HEK293 (cell line): ENCODE results near the gene TIMM9.

Source experiments
- CTCF ChIA-PET: fragments of 350-600 bp; formaldehyde crosslinking; extraction: SDS; loops from one replicate; lab custom pipeline; 2021; ENCODE audit warnings: antibody characterized with exemption; lab: Yijun Ruan, JAX
- POLR2A ChIA-PET: fragments of 300-600 bp; formaldehyde crosslinking; extraction: SDS; loops from one replicate; lab custom pipeline; 2020; ENCODE audit warnings: antibody characterized with exemption, inconsistent platforms; lab: Yijun Ruan, JAX
- H3K27ac ChIP-seq: fragments of 200-500 bp; sonication (Bioruptor generic); 2 replicates; pipeline ENCODE4 v1.5.1; 2014; ENCODE audit warnings: low read depth, low read length, control low read depth, inconsistent platforms; ENCODE audit errors: extremely low read depth
- H3K36me3 ChIP-seq, 2 experiments: fragments of 200-500 bp in 1 of 2; sonication (Bioruptor generic) in 1 of 2; 1 replicate in 1 of 2; 2 replicates in 1 of 2; pipeline ENCODE4 v1.5.1; 2014 to 2017; ENCODE audit warnings: inconsistent platforms in 2 of 2, low read length in 2 of 2; ENCODE audit not compliant: control insufficient read depth in 2 of 2, insufficient read depth in 1 of 2
- H3K4me1 ChIP-seq: fragments of 200-500 bp; sonication (Bioruptor generic); 2 replicates; pipeline ENCODE4 v1.5.1; 2014; ENCODE audit warnings: mild to moderate bottlenecking, low read length, inconsistent platforms; ENCODE audit not compliant: control insufficient read depth, insufficient read depth
- H3K4me3 ChIP-seq: 2 replicates; pipeline ENCODE4 v1.5.1; 2011; ENCODE audit warnings: low read depth, mild to moderate bottlenecking, control low read depth, low read length, moderate library complexity
- H3K9me3 ChIP-seq: fragments of 200-500 bp; sonication (Bioruptor generic); 2 replicates; pipeline ENCODE4 v1.5.1; 2014; ENCODE audit warnings: low read depth, low read length, inconsistent platforms; ENCODE audit not compliant: control insufficient read depth, insufficient read depth
- FEZF1 ChIP-seq: fragments of 450-650 bp; formaldehyde crosslinking; IDR thresholded peaks from 2 replicates; pipeline ENCODE4 v1.5.1; 2016; ENCODE audit warnings: missing biosample characterization, missing genetic modification characterization
- GFI1B ChIP-seq: fragments of 450-650 bp; formaldehyde crosslinking; IDR thresholded peaks from 2 replicates; pipeline ENCODE4 v1.5.1; 2016; ENCODE audit warnings: missing biosample characterization, missing genetic modification characterization
- KLF8 ChIP-seq: fragments of 450-650 bp; formaldehyde crosslinking; IDR thresholded peaks from 2 replicates; pipeline ENCODE4 v1.5.1; 2016; ENCODE audit warnings: missing biosample characterization, missing genetic modification characterization
- SCRT1 ChIP-seq: fragments of 450-650 bp; formaldehyde crosslinking; IDR thresholded peaks from 2 replicates; pipeline ENCODE4 v1.5.1; 2016; ENCODE audit warnings: missing biosample characterization, missing genetic modification characterization, borderline replicate concordance
- SCRT2 ChIP-seq: fragments of 450-650 bp; formaldehyde crosslinking; IDR thresholded peaks from 2 replicates; pipeline ENCODE4 v1.5.1; 2016; ENCODE audit warnings: missing biosample characterization, missing genetic modification characterization
- TCF7L2 ChIP-seq: IDR thresholded peaks from 2 replicates; pipeline ENCODE4 v1.6.1; 2011; ENCODE audit warnings: low read depth, mild to moderate bottlenecking, inconsistent platforms, low read length, moderate library complexity, borderline replicate concordance
- TRIM28 ChIP-seq: IDR thresholded peaks from 2 replicates; pipeline ENCODE4 v1.6.1; 2011; ENCODE audit warnings: low read length, control low read depth, borderline replicate concordance
- ZBTB48 ChIP-seq: fragments of 450-650 bp; formaldehyde crosslinking; IDR thresholded peaks from 2 replicates; pipeline ENCODE4 v1.5.1; 2016; ENCODE audit warnings: missing biosample characterization, missing genetic modification characterization
- ZEB2 ChIP-seq: fragments of 450-650 bp; formaldehyde crosslinking; IDR thresholded peaks from 2 replicates; pipeline ENCODE4 v1.5.1; 2016; ENCODE audit warnings: missing biosample characterization, missing genetic modification characterization
- ZNF112 ChIP-seq: fragments of 450-650 bp; formaldehyde crosslinking; IDR thresholded peaks from 2 replicates; pipeline ENCODE4 v1.5.0; 2017; ENCODE audit warnings: missing biosample characterization, missing genetic modification characterization
- ZNF155 ChIP-seq: fragments of 450-650 bp; formaldehyde crosslinking; IDR thresholded peaks from 2 replicates; pipeline ENCODE4 v1.5.1; 2016; ENCODE audit warnings: missing biosample characterization, missing genetic modification characterization
- ZNF184 ChIP-seq: fragments of 450-650 bp; IDR thresholded peaks from 2 replicates; pipeline ENCODE4 v1.5.1; 2018; ENCODE audit warnings: missing biosample characterization, mild to moderate bottlenecking, missing genetic modification characterization
- ZNF214 ChIP-seq: fragments of 450-650 bp; formaldehyde crosslinking; IDR thresholded peaks from 2 replicates; pipeline ENCODE4 v1.5.1; 2017; ENCODE audit warnings: missing biosample characterization, mild to moderate bottlenecking, missing genetic modification characterization, borderline replicate concordance
- ZNF23 ChIP-seq: fragments of 450-650 bp; formaldehyde crosslinking; IDR thresholded peaks from 2 replicates; pipeline ENCODE4 v1.5.1; 2016; ENCODE audit warnings: missing biosample characterization, missing genetic modification characterization, borderline replicate concordance
- ZNF274 ChIP-seq, 2 experiments: fragments of 200-500 bp in 1 of 2; fragments of 450-650 bp in 1 of 2; sonication (Bioruptor generic) in 1 of 2; formaldehyde crosslinking in 1 of 2; IDR thresholded peaks; 2 replicates each; pipeline versions ENCODE4 v1.5.1 to v1.6.1; 2014 to 2016; ENCODE audit warnings: borderline replicate concordance in 1 of 2, inconsistent platforms in 1 of 2, low read length in 1 of 2, missing biosample characterization in 1 of 2, missing genetic modification characterization in 1 of 2
- ZNF341 ChIP-seq: fragments of 450-650 bp; formaldehyde crosslinking; IDR thresholded peaks from 2 replicates; pipeline ENCODE4; 2016; ENCODE audit warnings: low read depth, missing biosample characterization, missing genetic modification characterization
- ZNF391 ChIP-seq: fragments of 450-650 bp; formaldehyde crosslinking; IDR thresholded peaks from 2 replicates; pipeline ENCODE4 v1.5.1; 2016; ENCODE audit warnings: low read depth, missing biosample characterization, missing genetic modification characterization, borderline replicate concordance
- ZNF394 ChIP-seq: fragments of 450-650 bp; formaldehyde crosslinking; IDR thresholded peaks from 2 replicates; pipeline ENCODE4 v1.5.1; 2016; ENCODE audit warnings: missing biosample characterization, missing genetic modification characterization, mild to moderate bottlenecking, moderate library complexity, borderline replicate concordance
- ZNF426 ChIP-seq: fragments of 450-650 bp; formaldehyde crosslinking; IDR thresholded peaks from 2 replicates; pipeline ENCODE4 v1.5.1; 2017; ENCODE audit warnings: missing biosample characterization, missing genetic modification characterization, mild to moderate bottlenecking, inconsistent platforms, moderate library complexity
- ZNF529 ChIP-seq: fragments of 450-650 bp; formaldehyde crosslinking; IDR thresholded peaks from 2 replicates; pipeline ENCODE4 v1.5.1; 2017; ENCODE audit warnings: missing genetic modification characterization, missing biosample characterization; ENCODE audit not compliant: insufficient replicate concordance
- ZNF548 ChIP-seq: fragments of 450-650 bp; formaldehyde crosslinking; IDR thresholded peaks from 2 replicates; pipeline ENCODE4 v1.5.1; 2016; ENCODE audit warnings: missing biosample characterization, missing genetic modification characterization
- ZNF571 ChIP-seq: fragments of 450-650 bp; formaldehyde crosslinking; IDR thresholded peaks from 2 replicates; pipeline ENCODE4 v1.5.0; 2017; ENCODE audit warnings: missing biosample characterization, missing genetic modification characterization
- ZNF624 ChIP-seq: fragments of 450-650 bp; formaldehyde crosslinking; IDR thresholded peaks from 2 replicates; pipeline ENCODE4 v1.5.1; 2017; ENCODE audit warnings: missing biosample characterization, missing genetic modification characterization
- ZNF654 ChIP-seq: fragments of 450-650 bp; formaldehyde crosslinking; IDR thresholded peaks from 2 replicates; pipeline ENCODE4 v1.5.1; 2016; ENCODE audit warnings: low read depth, missing biosample characterization, missing genetic modification characterization
- ZNF658 ChIP-seq: fragments of 450-650 bp; formaldehyde crosslinking; IDR thresholded peaks from 2 replicates; pipeline ENCODE4; 2016; ENCODE audit warnings: missing biosample characterization, missing genetic modification characterization
- ZNF76 ChIP-seq: fragments of 450-650 bp; formaldehyde crosslinking; IDR thresholded peaks from 2 replicates; pipeline ENCODE4; 2016; ENCODE audit warnings: low read depth, missing biosample characterization, missing genetic modification characterization, borderline replicate concordance
- ZNF776 ChIP-seq: fragments of 450-650 bp; formaldehyde crosslinking; IDR thresholded peaks from 2 replicates; pipeline ENCODE4 v1.5.0; 2017; ENCODE audit warnings: missing biosample characterization, missing genetic modification characterization, borderline replicate concordance
- TF ChIP-seq, protein P1 (sequence below): fragments of 450-650 bp; formaldehyde crosslinking; IDR thresholded peaks from 2 replicates; pipeline ENCODE4 v1.5.1; 2016; ENCODE audit warnings: missing biosample characterization, missing genetic modification characterization
- TF ChIP-seq, protein P2 (sequence below): fragments of 450-650 bp; formaldehyde crosslinking; IDR thresholded peaks from 2 replicates; pipeline ENCODE4 v1.5.1; 2016; ENCODE audit warnings: missing biosample characterization, missing genetic modification characterization, borderline replicate concordance

Gene TIMM9

DNA sequence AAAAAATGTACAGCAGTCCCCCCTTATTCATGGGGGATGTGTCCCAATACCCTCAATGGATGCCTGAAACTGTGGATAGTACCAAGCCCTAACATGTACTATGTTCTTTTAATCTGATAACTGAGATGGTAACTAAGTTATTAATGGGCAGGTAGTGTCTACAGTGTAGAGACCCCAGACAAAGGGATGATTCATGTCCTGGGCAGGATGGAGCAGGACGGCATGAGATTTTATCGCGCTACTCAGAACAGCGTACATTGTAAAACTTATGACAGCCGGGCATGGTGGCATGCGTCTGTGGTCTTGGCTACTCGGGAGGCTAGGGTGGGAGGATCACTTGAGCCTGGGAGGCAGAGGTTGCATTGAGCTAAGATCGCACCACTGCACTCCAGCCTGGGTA lies 37.3 kb upstream of the TIMM9 start:
- no peaks in the 10 kb centered on the region for H3K9me3 ChIP-seq
- H3K36me3 ChIP-seq, result peaks cover 13 to 46% of the 10 kb centered on the region in 2 experiments; a peak in 2 of 3 replicates
- TF ChIP-seq ZNF654 (tag by site-specific recombination) (no peak), ZNF274 (IDR thresholded peaks at IDR 0.05; ENCODE audit: low read length) (no peak), ZNF274 (tag by site-specific recombination; IDR thresholded peaks at IDR 0.05; ENCODE audit: borderline replicate concordance) (no peak), ZNF776 (tag by site-specific recombination) (no peak), KLF8 (tag by site-specific recombination) (no peak), ZNF624 (tag by site-specific recombination) (no peak), ZEB2 (tag by site-specific recombination) (no peak), ZNF426 (tag by site-specific recombination) (no peak), ZNF184 (tag by site-specific recombination) (no peak), ZNF529 (tag by site-specific recombination) (no peak), TRIM28 (no peak), ZNF658 (tag by site-specific recombination) (no peak), FEZF1 (tag by site-specific recombination) (no peak), ZNF112 (tag by site-specific recombination) (no peak)
- TF ChIP-seq, all 188 proteins: peak for 0
- H3K4me1 ChIP-seq, result 0 out of 2 replicates have a peak, but pooled peaks cover 3% of the 10 kb centered on the region
- H3K27ac ChIP-seq, result no peak overlapping the region
- CTCF ChIA-PET, result no interaction called here
- H3K4me3 ChIP-seq, result no peak overlapping the region
- POLR2A ChIA-PET, result no interaction called here

DNA sequence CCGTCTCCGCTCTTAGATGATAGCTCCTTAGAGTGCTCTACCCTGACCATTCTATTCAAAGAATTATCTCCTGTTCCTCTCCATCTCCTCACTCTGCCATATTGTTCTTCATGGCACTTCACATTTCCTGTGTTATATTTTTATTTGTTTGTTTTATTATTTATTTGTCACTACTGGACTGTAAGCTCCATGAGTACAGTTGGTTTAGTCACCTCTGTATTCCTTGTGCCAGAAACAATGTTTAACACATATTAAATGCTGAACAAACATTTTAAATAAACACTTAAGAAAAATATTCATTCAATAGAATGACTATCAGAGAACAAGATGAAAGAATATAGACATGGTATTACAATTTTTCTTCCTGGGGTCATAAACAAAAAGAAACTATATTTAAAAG lies 35.8 kb upstream of the TIMM9 start:
- CTCF ChIA-PET, result no interaction called here
- POLR2A ChIA-PET, result no interaction called here
- Histone ChIP-seq H3K36me3 (peaks cover 23 to 35% of the 10 kb centered on the region in 2 experiments), H3K4me1 (0 out of 2 replicates have a peak, but pooled peaks cover 3% of the 10 kb centered on the region), H3K9me3 (no peaks in the 10 kb centered on the region), H3K27ac (no peak overlapping the region), H3K4me3 (no peak overlapping the region)
- TF ChIP-seq ZNF214 (tag by site-specific recombination) (no peak), TCF7L2 (no peak), SCRT1 (tag by site-specific recombination) (no peak), ZNF571 (tag by site-specific recombination) (no peak), ZNF394 (no peak), ZNF155 (tag by site-specific recombination) (no peak), FEZF1 (tag by site-specific recombination) (no peak), SCRT2 (no peak), ZNF23 (tag by site-specific recombination) (no peak), GFI1B (tag by site-specific recombination) (no peak), ZNF391 (tag by site-specific recombination) (no peak), ZNF76 (tag by site-specific recombination) (no peak), ZNF184 (tag by site-specific recombination) (no peak), ZNF548 (tag by site-specific recombination) (no peak), ZBTB48 (no peak), KLF8 (tag by site-specific recombination) (no peak), ZNF341 (tag by site-specific recombination) (no peak)
- TF ChIP-seq, protein P1, sequence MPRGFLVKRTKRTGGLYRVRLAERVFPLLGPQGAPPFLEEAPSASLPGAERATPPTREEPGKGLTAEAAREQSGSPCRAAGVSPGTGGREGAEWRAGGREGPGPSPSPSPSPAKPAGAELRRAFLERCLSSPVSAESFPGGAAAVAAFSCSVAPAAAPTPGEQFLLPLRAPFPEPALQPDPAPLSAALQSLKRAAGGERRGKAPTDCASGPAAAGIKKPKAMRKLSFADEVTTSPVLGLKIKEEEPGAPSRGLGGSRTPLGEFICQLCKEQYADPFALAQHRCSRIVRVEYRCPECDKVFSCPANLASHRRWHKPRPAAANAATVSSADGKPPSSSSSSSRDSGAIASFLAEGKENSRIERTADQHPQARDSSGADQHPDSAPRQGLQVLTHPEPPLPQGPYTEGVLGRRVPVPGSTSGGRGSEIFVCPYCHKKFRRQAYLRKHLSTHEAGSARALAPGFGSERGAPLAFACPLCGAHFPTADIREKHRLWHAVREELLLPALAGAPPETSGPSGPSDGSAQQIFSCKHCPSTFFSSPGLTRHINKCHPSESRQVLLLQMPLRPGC (tag by site-specific recombination), result no peak
- TF ChIP-seq, protein P2, sequence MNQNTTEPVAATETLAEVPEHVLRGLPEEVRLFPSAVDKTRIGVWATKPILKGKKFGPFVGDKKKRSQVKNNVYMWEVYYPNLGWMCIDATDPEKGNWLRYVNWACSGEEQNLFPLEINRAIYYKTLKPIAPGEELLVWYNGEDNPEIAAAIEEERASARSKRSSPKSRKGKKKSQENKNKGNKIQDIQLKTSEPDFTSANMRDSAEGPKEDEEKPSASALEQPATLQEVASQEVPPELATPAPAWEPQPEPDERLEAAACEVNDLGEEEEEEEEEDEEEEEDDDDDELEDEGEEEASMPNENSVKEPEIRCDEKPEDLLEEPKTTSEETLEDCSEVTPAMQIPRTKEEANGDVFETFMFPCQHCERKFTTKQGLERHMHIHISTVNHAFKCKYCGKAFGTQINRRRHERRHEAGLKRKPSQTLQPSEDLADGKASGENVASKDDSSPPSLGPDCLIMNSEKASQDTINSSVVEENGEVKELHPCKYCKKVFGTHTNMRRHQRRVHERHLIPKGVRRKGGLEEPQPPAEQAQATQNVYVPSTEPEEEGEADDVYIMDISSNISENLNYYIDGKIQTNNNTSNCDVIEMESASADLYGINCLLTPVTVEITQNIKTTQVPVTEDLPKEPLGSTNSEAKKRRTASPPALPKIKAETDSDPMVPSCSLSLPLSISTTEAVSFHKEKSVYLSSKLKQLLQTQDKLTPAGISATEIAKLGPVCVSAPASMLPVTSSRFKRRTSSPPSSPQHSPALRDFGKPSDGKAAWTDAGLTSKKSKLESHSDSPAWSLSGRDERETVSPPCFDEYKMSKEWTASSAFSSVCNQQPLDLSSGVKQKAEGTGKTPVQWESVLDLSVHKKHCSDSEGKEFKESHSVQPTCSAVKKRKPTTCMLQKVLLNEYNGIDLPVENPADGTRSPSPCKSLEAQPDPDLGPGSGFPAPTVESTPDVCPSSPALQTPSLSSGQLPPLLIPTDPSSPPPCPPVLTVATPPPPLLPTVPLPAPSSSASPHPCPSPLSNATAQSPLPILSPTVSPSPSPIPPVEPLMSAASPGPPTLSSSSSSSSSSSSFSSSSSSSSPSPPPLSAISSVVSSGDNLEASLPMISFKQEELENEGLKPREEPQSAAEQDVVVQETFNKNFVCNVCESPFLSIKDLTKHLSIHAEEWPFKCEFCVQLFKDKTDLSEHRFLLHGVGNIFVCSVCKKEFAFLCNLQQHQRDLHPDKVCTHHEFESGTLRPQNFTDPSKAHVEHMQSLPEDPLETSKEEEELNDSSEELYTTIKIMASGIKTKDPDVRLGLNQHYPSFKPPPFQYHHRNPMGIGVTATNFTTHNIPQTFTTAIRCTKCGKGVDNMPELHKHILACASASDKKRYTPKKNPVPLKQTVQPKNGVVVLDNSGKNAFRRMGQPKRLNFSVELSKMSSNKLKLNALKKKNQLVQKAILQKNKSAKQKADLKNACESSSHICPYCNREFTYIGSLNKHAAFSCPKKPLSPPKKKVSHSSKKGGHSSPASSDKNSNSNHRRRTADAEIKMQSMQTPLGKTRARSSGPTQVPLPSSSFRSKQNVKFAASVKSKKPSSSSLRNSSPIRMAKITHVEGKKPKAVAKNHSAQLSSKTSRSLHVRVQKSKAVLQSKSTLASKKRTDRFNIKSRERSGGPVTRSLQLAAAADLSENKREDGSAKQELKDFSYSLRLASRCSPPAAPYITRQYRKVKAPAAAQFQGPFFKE, result no peak
